ENCODE measurements around the gene LIN37.

DNA sequence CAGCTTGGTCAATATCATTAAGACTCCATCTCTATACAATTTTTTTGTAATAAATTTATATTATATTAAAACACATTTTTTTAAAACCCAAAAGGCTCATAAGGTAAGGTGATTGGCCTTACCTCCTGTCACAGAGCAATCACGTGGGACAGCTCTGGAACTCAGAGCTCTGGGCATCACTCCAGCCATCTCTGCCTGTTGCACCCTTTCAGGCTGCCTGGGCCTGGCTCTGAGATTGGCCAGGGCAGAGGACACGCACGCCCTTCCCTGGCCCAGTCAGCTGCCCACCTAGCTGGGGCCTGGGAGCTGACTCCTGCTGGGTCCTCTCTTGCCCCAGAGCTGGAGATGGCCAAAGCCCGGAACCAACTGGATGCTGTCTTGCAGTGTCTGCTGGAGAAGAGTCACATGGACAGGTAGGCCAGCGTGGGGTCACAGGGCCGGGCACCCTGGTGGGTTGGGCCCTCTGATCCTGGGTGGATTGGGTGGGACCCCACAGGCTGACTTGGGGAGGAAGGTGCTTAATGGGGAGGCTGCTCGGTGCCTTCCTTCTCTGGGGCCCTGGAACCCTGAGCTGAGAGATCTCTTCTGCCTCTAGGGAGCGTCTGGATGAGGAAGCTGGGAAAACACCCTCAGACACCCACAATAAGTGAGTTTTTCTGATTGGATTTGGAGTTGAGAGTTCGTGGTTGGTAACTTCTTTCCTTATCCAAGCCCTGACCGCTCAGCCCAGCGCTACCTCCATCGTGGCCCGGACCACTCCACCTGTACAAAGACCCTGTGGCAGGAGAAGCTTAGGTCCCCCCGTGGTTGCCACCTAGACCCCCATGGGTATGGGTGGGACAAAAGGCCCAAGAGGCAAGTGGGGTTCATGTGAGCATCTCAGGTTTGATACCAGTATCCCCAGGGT, 3.7 kb downstream of the LIN37 start:
- TF ChIP-seq, protein P1, sequence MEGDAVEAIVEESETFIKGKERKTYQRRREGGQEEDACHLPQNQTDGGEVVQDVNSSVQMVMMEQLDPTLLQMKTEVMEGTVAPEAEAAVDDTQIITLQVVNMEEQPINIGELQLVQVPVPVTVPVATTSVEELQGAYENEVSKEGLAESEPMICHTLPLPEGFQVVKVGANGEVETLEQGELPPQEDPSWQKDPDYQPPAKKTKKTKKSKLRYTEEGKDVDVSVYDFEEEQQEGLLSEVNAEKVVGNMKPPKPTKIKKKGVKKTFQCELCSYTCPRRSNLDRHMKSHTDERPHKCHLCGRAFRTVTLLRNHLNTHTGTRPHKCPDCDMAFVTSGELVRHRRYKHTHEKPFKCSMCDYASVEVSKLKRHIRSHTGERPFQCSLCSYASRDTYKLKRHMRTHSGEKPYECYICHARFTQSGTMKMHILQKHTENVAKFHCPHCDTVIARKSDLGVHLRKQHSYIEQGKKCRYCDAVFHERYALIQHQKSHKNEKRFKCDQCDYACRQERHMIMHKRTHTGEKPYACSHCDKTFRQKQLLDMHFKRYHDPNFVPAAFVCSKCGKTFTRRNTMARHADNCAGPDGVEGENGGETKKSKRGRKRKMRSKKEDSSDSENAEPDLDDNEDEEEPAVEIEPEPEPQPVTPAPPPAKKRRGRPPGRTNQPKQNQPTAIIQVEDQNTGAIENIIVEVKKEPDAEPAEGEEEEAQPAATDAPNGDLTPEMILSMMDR (IDR thresholded peaks at IDR 0.05) = no peak
- TF ChIP-seq POLR2A (IDR thresholded peaks at IDR 0.05) = no peak

All from right lobe of liver (tissue), 4 donors.